GM12878 (cell line): ENCODE data around the gene UTF1. TPM values are rescaled to one million over a fixed set of nuclear protein-coding genes. Genes with fewer than 3 reads are reported as not detected.

Experiments
- ATAC-seq: fragments of 200-7000 bp; cut with Tn5 transposase; 3 replicates; pipeline ENCODE4 v1.9.1; 2020; ENCODE audit warnings: mild to moderate bottlenecking, moderate library complexity
- BruUV-seq: library from RNA; stranded (reverse); fragments of 400-500 nt; replicated peaks from 2 replicates; lab custom pipeline; 2021; lab: Mats Ljungman, UMichigan
- CTCF ChIA-PET: fragments of 300-600 bp; sonication (Branson Sonifier 250); formaldehyde crosslinking; extraction: SDS; loops from one replicate; lab custom pipeline; 2021; ENCODE audit warnings: inconsistent platforms; lab: Yijun Ruan, JAX
- POLR2A ChIA-PET: fragments of 350-600 bp; formaldehyde crosslinking; extraction: SDS; loops from one replicate; lab custom pipeline; 2021; ENCODE audit warnings: inconsistent platforms; lab: Charles Lee
- RAD21 ChIA-PET: fragments of 300-600 bp; sonication (Branson Sonifier 250); formaldehyde crosslinking; loops from one replicate; lab custom pipeline; 2023; ENCODE audit warnings: antibody characterized with exemption; ENCODE audit not compliant: unreplicated experiment; lab: Charles Lee
- SMC1A ChIA-PET: fragments of 300-600 bp; sonication (Branson Sonifier 250); formaldehyde crosslinking; loops from one replicate; lab custom pipeline; 2023; ENCODE audit not compliant: unreplicated experiment, uncharacterized antibody; lab: Charles Lee
- DNase-seq: peaks from one replicate; pipeline ENCODE4 v3.0.0-alpha.2; 2011; ENCODE audit warnings: low read depth, low spot score
- FAIRE-seq: peaks from 3 replicates; lab custom pipeline; 2011; peaks lifted over from hg19 to GRCh38; lab: Jason Lieb, UNC
- H2AFZ ChIP-seq: 2 replicates; pipeline ENCODE4 v1.6.0; 2011; ENCODE audit warnings: low read depth, low read length, control low read depth; ENCODE audit not compliant: control insufficient read depth
- H3K27ac ChIP-seq: 2 replicates; pipeline ENCODE4 v1.5.1; 2011; ENCODE audit warnings: control low read depth; ENCODE audit not compliant: control insufficient read depth, insufficient read depth
- H3K27me3 ChIP-seq, 2 experiments: replicated peaks in 1 of 2; 2 replicates each; pipeline versions ENCODE4 v1.6.0 to v1.6.1; 2011; ENCODE audit warnings: low read length in 1 of 2; ENCODE audit not compliant: control insufficient read depth in 2 of 2, insufficient read depth in 2 of 2
- H3K36me3 ChIP-seq, 2 experiments: 2 replicates each; pipeline ENCODE4 v1.5.1; 2011; ENCODE audit warnings: low read length in 1 of 2; ENCODE audit not compliant: control insufficient read depth in 2 of 2, insufficient read depth in 2 of 2
- H3K4me1 ChIP-seq: 2 replicates; pipeline ENCODE4 v1.6.1; 2011; ENCODE audit warnings: mild to moderate bottlenecking, low read length, moderate library complexity, mixed read lengths; ENCODE audit not compliant: control insufficient read depth, insufficient read depth
- H3K4me2 ChIP-seq: 2 replicates; pipeline ENCODE4 v1.6.0; 2011; ENCODE audit warnings: control low read depth; ENCODE audit not compliant: control insufficient read depth, insufficient read depth
- H3K4me3 ChIP-seq: fragments of 200-600 bp; sonication (generic); 2 replicates; pipeline ENCODE4 v1.5.1; 2016
- H3K79me2 ChIP-seq: 2 replicates; pipeline ENCODE4 v1.6.0; 2011; ENCODE audit warnings: low read length; ENCODE audit not compliant: control insufficient read depth, insufficient read depth
- H3K9ac ChIP-seq: 2 replicates; pipeline ENCODE4 v1.8.0; 2011; ENCODE audit warnings: low read length, control low read depth, mixed read lengths; ENCODE audit not compliant: control insufficient read depth, insufficient read depth
- H3K9me3 ChIP-seq: replicated peaks from 3 replicates; pipeline ENCODE4 v1.5.1; 2011; ENCODE audit warnings: mild to moderate bottlenecking, low read length; ENCODE audit not compliant: control insufficient read depth, insufficient read depth
- H4K20me1 ChIP-seq: 2 replicates; pipeline ENCODE4 v1.6.0; 2011; ENCODE audit not compliant: control insufficient read depth, insufficient read depth
- ATF7 ChIP-seq: fragments of 450-650 bp; IDR thresholded peaks from 2 replicates; pipeline ENCODE4 v1.6.1; 2016; ENCODE audit warnings: low read depth, mild to moderate bottlenecking
- CHD1 ChIP-seq: IDR thresholded peaks from 2 replicates; pipeline ENCODE4 v1.6.1; 2012; ENCODE audit warnings: low read depth, low read length, improper control_type of control experiment
- POLR2AphosphoS2 ChIP-seq: IDR thresholded peaks from 2 replicates; pipeline ENCODE4 v1.6.1; 2011; ENCODE audit warnings: low read depth, mild to moderate bottlenecking, low read length, improper control_type of control experiment, moderate library complexity
- RCOR1 ChIP-seq: conservative IDR thresholded peaks from 2 replicates; pipeline ENCODE4 v1.6.1; 2012; ENCODE audit warnings: low read depth, low read length, improper control_type of control experiment
- RUNX3 ChIP-seq: IDR thresholded peaks from 2 replicates; pipeline ENCODE4 v1.6.1; 2012; ENCODE audit warnings: low read length, inconsistent platforms
- SMAD1 ChIP-seq: fragments of 450-650 bp; IDR thresholded peaks from 2 replicates; pipeline ENCODE4 v1.6.1; 2018; ENCODE audit warnings: mild to moderate bottlenecking, low read depth; ENCODE audit not compliant: partially characterized antibody
- ZNF207 ChIP-seq: fragments of 450-650 bp; IDR thresholded peaks from 2 replicates; pipeline ENCODE4 v1.6.1; 2014; ENCODE audit warnings: antibody characterized with exemption, mild to moderate bottlenecking, borderline replicate concordance
- WGBS: methylation state at CpG from one replicate; pipeline ENCODE4 v1.1.6; 2016; ENCODE audit warnings: low lambda C conversion rate; ENCODE audit not compliant: insufficient replicate concordance, insufficient coverage; ENCODE audit errors: missing lambda C conversion rate; 5-methylcytosine and 5-hydroxymethylcytosine counted together
- in situ Hi-C: fragments of 300-500 bp; cut with MboI; formaldehyde crosslinking; loops from 9 replicates; pipeline ENCODE4 v1.14.3; 2018; ENCODE audit warnings: mixed read lengths
- intact Hi-C: fragments of 100-400 bp; cut with micrococcal nuclease; formaldehyde crosslinking; loops from one replicate; pipeline ENCODE4 v1.14.2; 2022; ENCODE audit not compliant: unreplicated experiment
- polyA plus RNA-seq, 11 experiments: library from polyadenylated mRNA; depleted of rRNA in 4 of 11; unstranded in 6 of 11; stranded (reverse) in 5 of 11; fragments of >200 nt; fragmentation: Nextera tagmentation in 4 of 11; fragmentation: Illumina TruSeq in 1 of 11; extraction: Ambion mirVana in 4 of 11; extraction: Trizol in 1 of 11; gene quantifications; 1 replicate in 1 of 11; 2 replicates in 10 of 11; pipeline versions ENCODE4 v1.2.1 to v1.2.3, GENCODE V29; 2011 to 2016; ENCODE audit warnings: inconsistent platforms in 2 of 11, missing spikeins in 2 of 11, low read depth in 1 of 11
- total RNA-seq, 4 experiments: library from RNA; depleted of rRNA in 3 of 4; stranded (reverse); fragments of >200 nt in 3 of 4; fragmentation: Illumina TruSeq in 1 of 4; extraction: Trizol in 1 of 4; gene quantifications; 2 replicates each; pipeline versions ENCODE4 v1.2.1 to v1.2.3, GENCODE V29; 2013 to 2021

The UTF1 gene
- total and polyA plus RNA-seq, 10 of the 15 experiments (the other 5 are each of a cell fraction or from before 2014, with no cell fraction given) = not detected

- no TSS peak for BruUV-seq
- FAIRE-seq = no peak
- RAD21 ChIA-PET = no interaction called here
- Histone ChIP-seq H3K27me3 (no peaks in the 10 kb centered on the region), H3K4me1 (no peaks in the 10 kb centered on the region), H3K79me2 (no peaks in the 10 kb centered on the region), H3K4me2 (no peak overlapping the region), H3K27ac (no peak overlapping the region), H3K4me3 (no peak overlapping the region), H3K9ac (no peak overlapping the region), H3K36me3 (no peaks in the 10 kb centered on the region), H4K20me1 (no peaks in the 10 kb centered on the region), H3K9me3 (no peaks in the 10 kb centered on the region; the same call in 2 of the 3 replicates), H2AFZ (no peak overlapping the region)
- CTCF ChIA-PET = no interaction called here
- SMC1A ChIA-PET = no interaction called here
- POLR2A ChIA-PET = no interaction called here
- no peak for ATAC-seq
- no peak for DNase-seq
- intact Hi-C loops (no loop called here), in situ Hi-C loops (no loop called here)
- 69% methylated on average over 23 of the region's 27 CpGs for WGBS
- no peak for TF ChIP-seq RCOR1
- TF ChIP-seq ZNF207 = no peak
These were observed 44.1 kb upstream of the UTF1 start for GRCh38 chr10:133185916-133186315.

GRCh38 chr10:133186416-133187090, 43.5 kb upstream of the UTF1 start:
- TF ChIP-seq SMAD1 = no peak
- TF ChIP-seq CHD1 = no peak
- TF ChIP-seq ATF7 = no peak
- no peak for TF ChIP-seq RUNX3
- TF ChIP-seq POLR2AphosphoS2 = no peak
- POLR2A ChIA-PET = no interaction called here
- Histone ChIP-seq H3K9ac (no peak overlapping the region), H3K27me3 (no peaks in the 10 kb centered on the region), H3K9me3 (no peaks in the 10 kb centered on the region), H2AFZ (no peak overlapping the region), H3K79me2 (no peaks in the 10 kb centered on the region), H3K4me1 (no peaks in the 10 kb centered on the region), H4K20me1 (no peaks in the 10 kb centered on the region), H3K4me2 (no peak overlapping the region), H3K27ac (no peak overlapping the region), H3K4me3 (no peak overlapping the region), H3K36me3 (no peaks in the 10 kb centered on the region)
- SMC1A ChIA-PET = no interaction called here
- in situ Hi-C loops = no loop called here
- no peak for FAIRE-seq
- ATAC-seq = no peak
- CTCF ChIA-PET = no interaction called here
- intact Hi-C loops = no loop called here
- no TSS peak for BruUV-seq
- RAD21 ChIA-PET = no interaction called here
- 52% methylated on average over 34 of the region's 34 CpGs for WGBS
- no peak for DNase-seq
